Endometrial microvascular endothelial cells (primary cell): ENCODE data around the gene CYP11A1. TPM values are rescaled to one million over a fixed set of nuclear protein-coding genes. Genes with fewer than 3 reads are reported as not detected.

Experiments
- in situ Hi-C: cut with HindIII; loops from 2 replicates; pipeline ENCODE4 v1.10.0; 2017; ENCODE audit warnings: low sequenced_read_pairs, low pct_unique_long_range_greater_than_20kb; ENCODE audit errors: inconsistent ontology term
- total RNA-seq: library from RNA; depleted of rRNA; stranded (reverse); fragments of >200 nt; gene quantifications from one replicate; pipeline ENCODE4 v1.2.3, GENCODE V29; 2015; ENCODE audit errors: inconsistent ontology term

The CYP11A1 gene
- total RNA-seq, 1 donor from 2014 or later: not detected

DNA sequence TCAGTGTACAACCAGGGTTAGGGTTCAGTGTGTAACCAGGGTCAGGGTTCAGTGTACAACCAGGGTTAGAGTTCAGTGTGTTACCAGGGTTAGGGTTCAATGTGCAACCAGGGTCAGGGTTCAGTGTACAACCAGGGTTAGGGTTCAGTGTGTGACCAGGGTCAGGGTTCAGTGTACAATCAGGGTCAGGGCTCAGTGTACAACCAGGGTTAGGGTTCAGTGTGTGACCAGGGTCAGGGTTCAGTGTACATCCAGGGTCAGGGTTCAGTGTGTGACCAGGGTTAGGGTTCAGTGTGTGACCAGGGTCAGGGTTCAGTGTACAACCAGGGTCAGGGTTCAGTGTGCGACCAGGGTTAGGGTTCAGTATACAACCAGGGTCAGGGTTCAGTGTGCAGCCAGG lies 33.3 kb downstream of the CYP11A1 start:
- in situ Hi-C loops: no loop called here

DNA sequence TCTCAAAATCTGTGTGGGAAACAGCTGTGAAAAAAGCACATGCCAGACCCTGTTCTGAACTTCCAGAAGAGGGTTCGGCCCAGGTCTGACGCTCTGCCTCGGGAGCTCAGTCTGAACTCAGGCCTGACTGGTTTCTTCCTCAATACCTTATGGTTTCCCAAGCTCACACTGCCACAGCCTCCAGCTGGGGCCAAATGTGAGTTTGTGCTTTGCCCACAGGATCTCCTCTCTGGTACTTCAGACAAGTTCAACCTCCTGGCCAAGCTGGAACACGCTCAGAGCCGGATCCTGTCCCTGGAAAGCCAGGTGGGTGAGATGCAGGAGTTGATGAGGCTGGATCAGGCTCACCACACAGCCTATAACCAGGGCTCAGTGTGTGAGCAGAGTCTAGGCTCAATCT lies 33.8 kb downstream of the CYP11A1 start:
- in situ Hi-C loops: no loop called here

DNA sequence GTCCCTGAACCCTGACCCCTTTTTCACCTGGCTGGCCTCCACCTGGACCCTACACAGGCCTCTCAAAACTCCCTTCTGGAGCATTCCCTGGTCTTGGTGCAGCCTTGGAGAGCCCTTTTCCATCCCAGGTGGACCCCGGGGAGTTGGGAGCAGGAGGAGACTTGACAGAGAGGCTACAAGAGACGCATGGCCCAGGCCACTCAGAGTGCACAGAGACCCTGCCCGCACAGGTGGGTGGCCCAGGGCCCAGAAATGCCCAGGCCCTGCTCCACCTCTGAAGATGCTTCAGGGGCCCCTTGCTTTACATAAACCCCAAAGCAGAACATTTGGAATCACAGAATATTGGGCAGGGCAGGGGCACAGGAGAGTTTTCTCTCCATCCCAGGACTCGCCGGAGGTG lies 34.4 kb downstream of the CYP11A1 start:
- in situ Hi-C loops: no loop called here

DNA sequence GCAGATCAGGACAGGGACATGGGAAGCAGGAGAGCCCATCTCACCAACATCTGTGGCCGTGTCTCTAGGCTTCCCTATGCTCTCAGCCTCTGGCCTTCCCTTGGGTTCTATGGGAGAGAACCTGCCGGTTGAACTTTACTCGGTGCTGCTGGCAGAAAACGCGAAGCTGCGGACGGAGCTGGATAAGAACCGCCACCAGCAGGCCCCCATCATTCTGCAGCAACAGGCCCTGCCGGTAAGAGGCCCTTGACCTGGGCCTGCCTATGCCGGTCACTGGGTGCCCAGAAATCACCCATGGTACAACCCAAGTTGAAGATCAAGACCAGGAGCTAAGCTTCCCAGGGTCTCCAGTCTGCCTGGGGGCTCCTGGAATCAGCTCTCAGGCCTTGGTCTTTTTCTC lies 34.8 kb downstream of the CYP11A1 start:
- in situ Hi-C loops: no loop called here

DNA sequence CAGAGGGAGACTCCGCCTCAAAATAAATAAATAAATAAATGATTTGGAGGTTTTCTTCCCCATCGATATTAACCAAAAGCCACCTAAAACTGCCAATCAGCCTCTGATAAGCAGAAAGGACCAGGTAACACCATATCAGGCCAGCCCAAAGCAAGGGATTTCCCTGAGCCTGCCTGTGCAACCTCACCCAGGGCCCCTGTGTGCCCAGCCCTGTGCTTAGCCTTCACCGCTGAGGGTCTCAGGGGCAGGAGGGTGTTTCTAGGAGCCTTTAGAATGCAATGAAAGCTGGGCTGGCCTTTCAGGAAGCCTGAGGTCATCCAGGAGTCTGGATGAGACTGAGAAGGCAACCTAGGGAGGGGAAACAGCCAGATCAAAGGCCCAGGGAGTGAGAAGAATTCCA lies 35.4 kb downstream of the CYP11A1 start:
- in situ Hi-C loops: no loop called here

DNA sequence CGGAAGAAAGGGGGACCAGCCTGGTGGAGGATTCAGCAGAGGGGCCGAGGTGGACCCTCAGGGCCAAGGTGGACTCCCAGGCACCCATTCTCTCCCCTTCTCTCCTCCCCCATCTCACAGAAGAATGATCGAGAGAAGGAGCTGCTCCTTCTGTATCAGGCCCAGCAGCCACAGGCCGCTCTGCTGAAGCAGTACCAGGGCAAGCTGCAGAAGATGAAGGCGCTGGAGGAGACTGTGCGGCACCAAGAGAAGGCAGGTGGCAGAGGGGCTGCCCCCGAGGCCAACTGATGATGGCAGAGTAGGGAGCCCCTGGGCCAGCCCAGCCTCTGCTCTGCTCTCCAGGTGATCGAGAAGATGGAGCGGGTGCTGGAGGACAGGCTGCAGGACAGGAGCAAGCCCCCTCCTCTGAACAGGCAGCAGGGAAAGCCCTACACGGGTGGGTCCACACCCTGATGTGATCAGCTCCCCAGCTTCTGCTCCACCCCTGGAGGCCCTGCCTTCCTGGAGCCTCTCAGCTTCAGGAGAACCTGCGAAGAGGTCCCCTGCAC lies 36.5 kb downstream of the CYP11A1 start:
- in situ Hi-C loops: no loop called here

DNA sequence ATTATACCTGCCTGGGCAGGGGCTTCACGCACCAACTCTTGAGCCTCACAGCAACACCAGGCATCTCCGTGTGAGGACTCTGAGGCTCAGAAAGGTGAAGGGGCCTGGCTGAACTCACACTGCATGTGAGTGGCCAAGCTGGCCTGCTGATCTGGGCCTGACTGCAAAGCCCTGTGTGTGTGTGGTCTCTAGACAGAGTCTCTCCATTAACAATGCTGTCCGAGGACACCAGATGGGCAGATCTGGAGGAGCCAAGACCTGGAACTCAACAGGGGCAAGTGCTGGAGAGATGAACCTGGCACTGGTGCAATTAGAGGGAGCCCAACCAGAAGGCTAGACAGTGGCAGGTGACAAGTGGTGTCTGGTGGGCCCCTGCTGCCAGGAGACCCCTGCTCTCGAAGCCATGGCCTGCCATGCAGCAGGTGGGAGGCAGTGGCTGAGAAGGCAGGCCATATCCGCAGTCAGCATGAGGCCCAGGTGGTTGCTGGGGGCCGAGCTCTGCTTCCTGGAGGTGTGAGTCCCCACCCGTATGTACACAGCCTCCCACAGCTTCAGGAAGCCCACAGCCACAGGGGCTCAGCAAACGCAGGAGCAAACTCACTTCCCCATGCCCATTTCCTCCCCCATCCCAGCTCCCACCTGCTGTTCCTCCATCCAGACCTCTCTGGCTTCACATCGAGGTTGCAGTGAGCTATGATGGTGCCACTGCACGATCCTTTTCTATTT lies 39.0 kb downstream of the CYP11A1 start:
- in situ Hi-C loops: no loop called here

DNA sequence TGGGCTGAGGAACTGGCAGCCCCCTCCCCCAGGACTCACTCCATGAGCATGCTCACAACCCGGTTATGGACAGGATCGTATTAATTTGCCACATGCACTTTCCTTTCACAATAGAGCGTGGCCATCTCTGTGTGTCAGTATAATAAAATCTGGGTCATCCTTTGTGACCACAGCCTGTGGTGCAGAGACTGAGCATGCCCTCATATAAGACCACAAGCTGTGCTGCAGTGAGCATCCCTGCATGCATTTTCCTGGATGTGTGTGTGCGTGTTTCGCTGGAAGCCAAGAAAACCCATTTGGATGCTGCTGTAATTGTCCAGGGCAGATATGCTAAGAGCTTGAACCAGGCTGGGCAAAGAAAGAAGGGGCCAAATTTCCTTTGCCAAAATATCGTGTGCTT lies 39.7 kb downstream of the CYP11A1 start:
- in situ Hi-C loops: no loop called here

DNA sequence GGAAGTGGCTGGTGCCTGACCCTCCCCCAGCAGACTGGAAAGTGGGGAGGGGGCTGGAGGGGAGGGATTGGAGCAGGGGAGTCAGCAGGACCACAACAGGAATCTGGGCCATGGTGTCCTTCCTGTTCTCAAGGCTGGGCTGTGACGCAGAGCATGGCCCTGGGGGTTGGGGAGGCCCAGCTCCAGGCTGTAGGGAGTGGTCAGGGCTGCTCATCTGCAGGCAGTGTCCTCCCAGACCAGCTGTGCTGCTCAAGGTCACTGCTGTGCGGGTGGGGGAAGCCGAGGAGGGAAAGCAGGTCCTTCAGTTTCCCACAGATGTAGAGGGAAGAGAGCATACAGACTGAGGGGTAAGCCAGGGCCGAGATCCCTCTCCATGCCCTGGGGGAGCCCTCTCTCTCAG lies 40.7 kb downstream of the CYP11A1 start:
- in situ Hi-C loops: no loop called here

DNA sequence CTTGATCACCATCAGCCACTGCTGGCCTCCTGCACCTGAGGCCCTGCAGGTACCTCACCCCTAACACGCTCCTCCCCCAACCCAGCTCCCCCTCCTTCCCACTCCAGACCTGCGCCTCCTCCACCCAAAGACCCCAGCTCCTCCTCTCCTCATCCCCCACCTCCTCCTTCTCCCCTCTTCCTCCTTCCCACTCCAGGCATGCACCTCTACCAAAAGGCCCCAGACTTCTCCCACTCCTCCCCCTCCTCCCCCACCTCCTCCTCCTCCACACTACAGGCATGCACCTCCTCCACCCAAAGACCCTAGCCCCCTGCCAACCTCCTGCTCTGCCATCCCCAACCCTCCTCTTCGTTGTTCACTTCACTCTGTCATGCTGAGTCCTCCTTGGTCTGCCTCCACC lies 42.7 kb downstream of the CYP11A1 start:
- in situ Hi-C loops: no loop called here

DNA sequence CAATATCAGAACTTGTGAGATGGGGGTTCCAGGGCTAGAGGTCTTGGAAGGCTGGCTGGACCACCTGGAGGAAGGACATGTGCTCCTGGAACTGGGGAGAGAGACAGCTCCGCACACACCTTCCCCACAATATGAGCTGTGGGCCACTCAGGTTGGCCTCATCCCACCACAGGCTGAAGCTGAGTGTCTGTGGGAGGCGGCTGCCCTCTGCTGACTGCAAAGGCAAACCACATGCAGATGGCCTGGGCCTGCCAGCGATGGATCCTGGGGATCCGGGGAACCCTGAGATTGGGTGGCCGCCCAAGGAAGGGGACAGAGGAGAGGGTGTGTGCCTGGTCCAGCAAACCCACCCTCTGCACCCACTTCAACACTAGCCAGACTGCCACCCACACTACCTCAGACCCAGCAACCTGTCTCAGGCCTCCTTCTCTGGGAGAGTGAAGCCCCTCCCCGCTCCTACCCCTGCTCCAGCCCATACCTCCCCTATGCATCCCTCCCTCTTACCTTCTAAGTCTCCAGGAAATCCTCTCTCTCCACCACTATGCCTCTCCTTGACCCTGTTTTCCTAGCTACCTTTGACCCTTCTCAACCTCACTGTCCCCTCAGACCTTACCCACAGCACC lies 44.8 kb downstream of the CYP11A1 start:
- in situ Hi-C loops: no loop called here

DNA sequence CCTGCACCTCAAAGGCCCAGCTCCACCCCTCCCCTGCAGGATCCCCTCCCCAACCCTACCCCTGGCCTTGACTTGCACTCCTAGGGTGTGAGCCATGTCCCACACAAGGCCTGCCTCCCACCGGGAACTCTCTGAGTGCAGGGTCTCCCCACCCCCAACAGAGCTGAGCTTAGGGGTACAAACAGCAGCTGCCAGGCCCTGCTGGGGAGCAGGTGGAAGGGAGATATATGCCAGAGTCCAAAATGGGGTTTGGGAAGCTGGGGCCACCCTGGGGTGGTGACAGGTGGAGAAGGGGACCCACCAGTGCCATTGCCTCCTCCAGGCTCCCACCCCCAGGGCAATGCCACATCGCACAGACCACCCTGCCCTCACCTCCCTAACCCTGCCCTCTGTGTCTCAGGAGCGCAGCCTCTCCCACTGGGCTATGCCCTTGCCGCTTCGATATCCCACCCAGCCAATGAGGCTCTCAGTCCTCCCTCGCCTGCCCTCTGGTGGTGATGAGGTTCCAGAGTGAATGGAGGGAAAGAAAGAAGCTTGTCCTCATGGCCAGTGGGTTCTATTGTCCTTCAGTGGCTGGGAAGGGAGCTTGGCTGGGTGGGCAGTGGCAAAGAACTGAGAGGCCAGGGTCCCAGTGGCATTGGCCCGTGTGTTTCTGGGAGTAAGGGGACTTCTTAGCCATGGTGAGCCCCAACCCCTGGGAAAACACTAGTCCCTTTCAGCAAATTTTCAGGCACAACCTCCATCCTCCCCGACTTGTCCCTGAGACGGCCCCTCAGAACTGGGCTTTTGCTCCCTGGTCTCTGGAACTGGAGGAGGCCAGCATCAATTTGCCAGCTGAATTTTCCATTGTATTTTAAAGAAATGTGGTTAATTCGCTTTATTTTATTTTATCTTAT lies 46.8 kb downstream of the CYP11A1 start:
- in situ Hi-C loops: no loop called here

DNA sequence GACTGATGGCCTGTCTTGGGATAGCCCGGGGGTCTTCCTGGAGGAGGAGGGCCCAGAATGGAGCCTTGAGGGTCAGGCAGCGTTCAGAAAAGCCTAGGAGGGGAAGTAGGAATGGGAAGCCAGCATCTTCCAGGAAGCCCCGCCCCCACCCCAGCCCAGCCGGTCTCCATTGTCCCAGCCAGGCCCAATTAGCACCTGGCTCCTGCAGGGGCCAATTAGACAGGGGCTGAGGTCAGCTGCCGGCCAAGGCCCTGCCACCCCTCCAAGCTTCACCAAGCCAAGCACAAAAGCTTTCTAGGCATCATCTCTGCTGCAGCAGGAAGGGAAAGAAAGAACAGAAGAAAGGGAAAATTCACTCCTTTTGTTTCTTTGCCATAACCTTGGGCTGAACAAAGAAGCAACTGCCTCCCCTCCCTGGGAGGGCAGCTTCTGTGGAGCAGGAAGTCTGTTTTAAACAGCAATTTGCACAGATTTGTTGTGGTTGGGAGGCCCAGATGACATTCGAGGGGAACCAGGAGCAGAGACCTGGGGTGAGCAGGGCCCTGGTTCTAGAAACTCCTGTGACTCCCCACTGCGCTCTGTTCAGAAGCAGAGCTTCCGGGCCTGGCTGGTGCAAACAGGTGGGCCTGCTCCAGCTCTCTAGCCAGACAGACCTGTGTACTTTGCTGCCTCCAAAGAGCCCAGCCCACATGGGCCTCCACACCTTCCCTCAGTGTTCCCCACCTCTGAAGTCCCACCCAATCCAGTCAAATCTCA lies 47.7 kb downstream of the CYP11A1 start:
- in situ Hi-C loops: no loop called here

DNA sequence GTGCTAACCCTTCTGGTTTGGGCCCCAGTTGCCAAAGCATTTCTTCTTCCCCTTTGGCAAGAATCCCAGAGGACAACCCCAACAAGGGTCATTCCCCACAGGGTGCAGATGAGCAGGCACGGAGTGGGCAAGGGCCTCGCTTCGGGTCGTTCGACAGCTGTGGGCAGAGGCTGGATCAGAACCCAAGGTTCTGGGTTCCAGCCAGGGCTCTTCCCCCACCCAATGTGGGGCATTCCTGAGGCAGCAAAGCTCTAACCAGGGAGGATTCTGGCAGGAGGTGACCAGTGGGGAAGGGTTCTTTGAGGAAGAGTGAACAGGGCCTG lies 48.3 kb downstream of the CYP11A1 start:
- in situ Hi-C loops: no loop called here

DNA sequence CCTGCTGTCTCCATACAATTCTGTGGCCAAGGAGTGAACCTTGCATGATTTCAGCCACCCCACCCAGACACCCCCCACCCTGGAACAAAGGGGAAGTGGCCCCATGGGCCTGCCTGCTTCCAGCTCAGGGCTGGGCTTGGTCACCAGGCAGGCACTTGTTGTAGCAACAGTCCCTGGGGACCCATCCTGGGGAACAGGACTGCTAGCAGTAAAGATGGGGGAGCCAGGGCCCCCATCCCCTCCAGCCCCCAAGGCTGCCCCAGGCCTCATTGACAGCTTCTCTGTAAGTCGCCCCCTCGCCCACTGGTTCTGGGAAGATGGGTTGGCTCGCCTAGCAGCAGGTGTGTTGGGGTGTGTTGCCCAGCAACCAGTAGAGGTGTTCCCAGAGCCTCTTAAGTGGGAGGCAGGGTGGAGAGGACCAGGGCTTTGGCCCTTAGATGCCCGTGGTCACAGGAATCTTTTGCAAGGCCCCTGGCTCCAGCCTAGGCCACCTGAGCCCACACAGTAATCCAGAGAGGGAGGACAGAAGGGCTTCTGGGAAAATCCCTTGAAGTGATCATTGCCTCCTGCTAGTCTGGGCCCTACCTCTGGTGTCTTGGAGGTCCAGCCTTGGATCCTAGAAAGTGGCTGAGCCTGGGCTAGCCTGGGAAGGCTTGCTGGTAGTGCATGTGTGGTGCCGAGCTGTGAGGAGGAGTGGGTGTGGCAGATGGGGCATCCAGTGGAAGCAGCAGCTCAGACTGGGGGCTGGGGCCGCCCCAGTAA lies 48.9 kb downstream of the CYP11A1 start:
- in situ Hi-C loops: no loop called here

DNA sequence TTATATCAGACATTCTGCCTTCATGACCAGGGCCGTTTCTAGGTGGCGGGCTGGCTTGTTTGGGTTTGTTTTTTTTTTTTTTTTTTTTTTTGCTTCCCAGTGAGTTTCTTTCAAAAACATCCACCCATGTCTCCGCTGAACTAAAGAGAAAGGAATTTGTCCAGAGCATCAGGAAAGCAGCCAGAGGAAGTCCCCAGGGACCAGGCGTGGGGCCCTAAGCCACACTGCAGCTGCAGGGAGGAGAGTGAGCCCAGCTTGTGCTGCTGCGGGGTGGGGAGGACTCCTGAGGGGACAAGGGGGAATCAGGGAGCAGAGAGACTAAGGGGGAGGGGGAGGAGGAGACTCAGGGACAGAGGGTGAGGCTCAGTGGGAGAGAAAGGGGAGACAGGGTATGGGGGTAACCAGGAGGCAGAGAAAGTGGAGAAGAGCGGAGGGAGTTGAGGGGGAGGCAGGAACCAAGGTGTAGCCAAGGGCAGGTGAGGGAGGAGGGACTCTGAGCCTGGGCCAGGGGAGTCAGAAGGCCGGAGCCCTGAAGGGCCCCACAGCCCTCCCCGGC lies 49.5 kb downstream of the CYP11A1 start:
- in situ Hi-C loops: no loop called here

DNA sequence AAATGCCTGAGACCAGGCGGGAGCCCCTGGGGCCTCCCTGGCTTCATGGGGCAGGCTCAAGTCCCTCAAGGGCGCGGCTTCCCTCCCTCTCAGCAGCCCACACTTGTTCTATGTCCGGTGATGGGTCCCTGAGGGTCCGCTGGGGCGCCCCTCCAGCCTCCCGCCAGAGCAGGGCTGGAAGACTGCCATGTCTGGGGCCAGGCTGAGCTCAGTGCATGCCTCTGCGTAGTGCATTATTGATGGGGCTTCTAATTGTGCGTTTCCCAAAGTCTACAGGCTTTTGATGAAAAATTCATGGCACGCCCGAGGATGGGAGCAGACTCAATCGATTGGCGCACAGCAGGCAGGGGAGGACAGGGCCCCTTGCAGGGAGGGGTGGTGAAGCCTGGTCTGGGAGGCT lies 51.3 kb downstream of the CYP11A1 start:
- in situ Hi-C loops: no loop called here

DNA sequence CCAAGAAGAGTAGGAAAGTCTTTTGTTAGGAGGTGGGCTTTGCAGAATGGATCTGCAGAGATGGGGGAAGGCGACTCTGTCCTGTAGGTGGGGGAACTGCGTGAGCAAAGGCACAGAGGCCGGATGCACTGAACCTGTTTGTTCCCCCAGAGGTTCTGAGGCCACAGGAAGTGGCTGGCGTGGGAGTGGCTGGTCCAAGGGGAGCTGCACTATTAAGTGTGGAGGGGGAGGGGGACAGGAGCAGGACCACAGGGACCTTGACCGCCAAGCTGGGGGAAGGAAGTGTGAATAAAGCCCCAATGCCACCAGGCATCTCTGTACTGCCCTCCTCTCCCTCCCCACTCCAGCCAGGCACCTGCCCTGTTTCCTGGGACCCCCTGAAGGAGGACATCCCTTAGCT lies 51.8 kb downstream of the CYP11A1 start:
- in situ Hi-C loops: no loop called here
